Psoas muscle (tissue), 8 donors: ENCODE measurements around the gene GID8. TPM values are rescaled to one million over a fixed set of nuclear protein-coding genes. Genes with fewer than 3 reads are reported as not detected.

Experiments
- ATAC-seq, 4 donors: fragments of 200-7000 bp; cut with Tn5 transposase; one replicate each; pipeline ENCODE4 v1.9.1; 2020; ENCODE audit warnings: moderate library complexity in 3 of 4, mild to moderate bottlenecking in 2 of 4
- DNase-seq, 2 donors: peaks; one replicate each; pipeline ENCODE4 v3.0.0-alpha.2; 2020
- H3K27ac ChIP-seq: fragments of 200-600 bp; one replicate; pipeline ENCODE4 v1.8.0; 2022
- H3K27me3 ChIP-seq, 3 donors: fragments of 200-600 bp in 1 of 3; one replicate each; pipeline versions ENCODE4 v1.6.1 to v1.8.0; 2013 to 2022; ENCODE audit warnings: low read length in 2 of 3, mild to moderate bottlenecking in 2 of 3, moderate library complexity in 1 of 3; ENCODE audit not compliant: insufficient read depth in 3 of 3
- H3K36me3 ChIP-seq, 2 donors: fragments of 200-600 bp in 1 of 2; one replicate each; pipeline versions ENCODE4 v1.6.1 to v1.8.0; 2013 to 2022; ENCODE audit warnings: low read depth in 1 of 2, mild to moderate bottlenecking in 1 of 2, moderate library complexity in 1 of 2; ENCODE audit not compliant: insufficient read depth in 1 of 2
- H3K4me1 ChIP-seq: fragments of 200-600 bp; one replicate; pipeline ENCODE4 v1.8.0; 2022
- H3K4me3 ChIP-seq: fragments of 200-600 bp; one replicate; pipeline ENCODE4 v1.8.0; 2022; ENCODE audit warnings: mild to moderate bottlenecking
- H3K9me3 ChIP-seq: fragments of 200-600 bp; one replicate; pipeline ENCODE4 v1.8.0; 2022
- CTCF ChIP-seq: fragments of 200-600 bp; IDR thresholded peaks from one replicate; pipeline ENCODE4 v1.8.0; 2022; ENCODE audit warnings: antibody characterized with exemption
- WGBS, 3 donors: extraction: QIAGEN DNeasy Blood & Tissue Kit; methylation state at CpG; one replicate each; pipeline versions ENCODE4 v1.1.6 to v1.1.7; 2013; 5-methylcytosine and 5-hydroxymethylcytosine counted together
- intact Hi-C, 2 donors: fragments of 100-400 bp; cut with DNase I; formaldehyde crosslinking; loops; one replicate each; pipeline versions ENCODE4 v1.11.0 to v1.14.2; 2022
- polyA plus RNA-seq, 3 donors: library from polyadenylated mRNA; stranded (reverse); fragments of 200-250 nt; gene quantifications; one replicate each; pipeline ENCODE4 v1.2.3, GENCODE V29; 2013
- total RNA-seq, 4 donors: library from RNA; stranded (reverse); fragmentation: NEBNext Ultra II Directional in 2 of 4; extraction: Animal tissue kit (Norgen Biotek cat#: 25700) in 2 of 4; gene quantifications; one replicate each; pipeline versions ENCODE4 v1.2.1 to v1.2.4, GENCODE V29; 2021 to 2023
- donor health status: healthy with polysubstance abuse.
- donor health status: DM: no; HTN: no; CAD: no; lungs with moderate emphysema.
- donor health status: Bipolar disorder and iron deficiency.
- donor health status: healthy.
- donor health status: DM: yes; HTN: yes; CAD: no.
- donor health status: DM: no; HTN: no; CAD: no.
- donor health status: DM: no; HTN: no; CAD: no.
- donor health status: DM: yes; HTN: yes; CAD: no.

The GID8 gene
- total and polyA plus RNA-seq, 7 donors = 7.3 to 15.9 (median 14.2) TPM

GRCh38 chr20:62983210-62983609 is 45.3 kb downstream of the GID8 start:
- H3K27ac ChIP-seq = no peak overlapping the region
- peaks cover 0 to 93% (median 18%) of the 10 kb centered on the region in 3 donors for H3K27me3 ChIP-seq
- DNase-seq (no peak), ATAC-seq (no peak)
- TF ChIP-seq CTCF = no peak
- no peaks in the 10 kb centered on the region for H3K4me1 ChIP-seq
- no peaks in the 10 kb centered on the region for H3K9me3 ChIP-seq
- no peaks in the 10 kb centered on the region for H3K36me3 ChIP-seq
- WGBS, 3 donors = 89 to 91% (median 90%) methylated on average over 6 of the region's 6 CpGs
- intact Hi-C loops = no loop called here
- no peak overlapping the region for H3K4me3 ChIP-seq

- H3K4me1 ChIP-seq = no peaks in the 10 kb centered on the region
- intact Hi-C loops = no loop called here
- no peak overlapping the region for H3K4me3 ChIP-seq
- WGBS, 3 donors = 68 to 76% (median 73%) methylated on average over 18 of the region's 18 CpGs
- H3K27me3 ChIP-seq = peaks cover 0 to 80% (median 17%) of the 10 kb centered on the region in 3 donors
- H3K9me3 ChIP-seq = no peaks in the 10 kb centered on the region
- DNase-seq = no peak
- no peak for ATAC-seq
- no peak overlapping the region for H3K27ac ChIP-seq
- no peak for TF ChIP-seq CTCF
- no peaks in the 10 kb centered on the region for H3K36me3 ChIP-seq
These were observed 46.9 kb downstream of the GID8 start for GRCh38 chr20:62984666-62985443.

DNA sequence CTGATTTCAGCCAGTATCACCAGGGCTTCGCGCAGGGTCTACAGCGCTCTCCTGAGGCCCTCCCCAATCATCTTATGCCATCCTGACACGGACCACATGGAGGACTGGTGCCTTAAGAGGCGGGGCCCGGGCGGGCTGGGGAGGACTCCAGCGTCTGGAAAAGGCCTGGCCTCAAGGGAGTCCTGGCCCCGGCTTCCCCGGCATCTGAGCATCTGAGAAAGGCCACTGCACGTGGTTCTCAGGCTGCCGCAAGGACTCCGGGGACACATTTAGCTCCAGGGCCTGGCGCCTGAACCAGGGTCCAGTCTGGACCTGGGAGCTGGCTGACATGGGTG is 47.5 kb downstream of the GID8 start:
- ATAC-seq (no peak), DNase-seq (no peak)
- TF ChIP-seq CTCF = no peak
- Histone ChIP-seq H3K4me3 (no peak overlapping the region), H3K9me3 (no peaks in the 10 kb centered on the region), H3K27me3 (peaks cover 0 to 79% (median 17%) of the 10 kb centered on the region in 3 donors), H3K36me3 (no peaks in the 10 kb centered on the region), H3K4me1 (no peaks in the 10 kb centered on the region), H3K27ac (no peak overlapping the region)
- intact Hi-C loops = no loop called here
- WGBS, 3 donors = 37 to 43% (median 40%) methylated on average over 14 of the region's 14 CpGs

GRCh38 chr20:62986257-62986800 is 48.4 kb downstream of the GID8 start:
- 70 to 79% (median 73%) methylated on average over 6 of the region's 6 CpGs for WGBS, 3 donors
- Histone ChIP-seq H3K27me3 (peaks cover 0 to 75% (median 18%) of the 10 kb centered on the region in 3 donors), H3K4me1 (no peaks in the 10 kb centered on the region), H3K4me3 (no peak overlapping the region), H3K27ac (no peak overlapping the region), H3K9me3 (no peaks in the 10 kb centered on the region), H3K36me3 (no peaks in the 10 kb centered on the region)
- DNase-seq (no peak), ATAC-seq (no peak)
- no peak for TF ChIP-seq CTCF
- intact Hi-C loops = no loop called here
